A549 (cell line): ENCODE results near the gene GLB1L3. TPM values are rescaled to one million over a fixed set of nuclear protein-coding genes. Genes with fewer than 3 reads are reported as not detected.

Experiments
- ATAC-seq, 2 experiments: fragments of 200-7000 bp in 1 of 2; fragments of >200 bp in 1 of 2; cut with Nextera tagmentation in 1 of 2; cut with Tn5 transposase in 1 of 2; 3 replicates each; pipeline versions ENCODE4 v1.8.0 to v1.9.1; 2018 to 2020; ENCODE audit warnings: mild to moderate bottlenecking in 1 of 2, moderate library complexity in 1 of 2
- CTCF ChIA-PET: fragments of 300-600 bp; sonication (Branson Sonifier 250); formaldehyde crosslinking; extraction: SDS; loops from one replicate; lab custom pipeline; 2021; ENCODE audit warnings: antibody characterized with exemption, inconsistent platforms; lab: Yijun Ruan, JAX
- POLR2A ChIA-PET: fragments of 350-600 bp; formaldehyde crosslinking; extraction: SDS; loops from one replicate; lab custom pipeline; 2021; ENCODE audit warnings: antibody characterized with exemption, inconsistent platforms; lab: Yijun Ruan, JAX
- DNase-seq, 2 experiments: peaks; one replicate each; pipeline versions ENCODE4 v3.0.0 to v3.0.0-alpha.2; 2011 to 2016; ENCODE audit warnings: low read depth in 1 of 2, low spot score in 1 of 2
- FAIRE-seq: peaks from 2 replicates; lab custom pipeline; 2011; peaks lifted over from hg19 to GRCh38; lab: Jason Lieb, UNC
- H3K27ac ChIP-seq, 2 experiments: fragments of >200 bp; sonication (Bioruptor Twin); formaldehyde crosslinking; 3 replicates each; pipeline ENCODE4 v1.5.1; 2016 to 2017
- H3K4me1 ChIP-seq: fragments of >200 bp; sonication (Bioruptor Twin); formaldehyde crosslinking; 3 replicates; pipeline ENCODE4 v1.6.1; 2016
- H3K4me2 ChIP-seq: fragments of >200 bp; sonication (Bioruptor Twin); formaldehyde crosslinking; 3 replicates; pipeline ENCODE4 v1.6.1; 2016
- H3K4me3 ChIP-seq: fragments of >200 bp; sonication (Bioruptor Twin); formaldehyde crosslinking; 3 replicates; pipeline ENCODE4 v1.5.1; 2016
- H3K9me3 ChIP-seq: fragments of >200 bp; sonication (Bioruptor Twin); formaldehyde crosslinking; 3 replicates; pipeline ENCODE4 v1.6.1; 2016
- ATOH8 ChIP-seq: fragments of 250-450 bp; sonication (Bioruptor Pico); IDR thresholded peaks from 2 replicates; pipeline ENCODE4 v1.5.0; 2020; ENCODE audit warnings: low read depth, mild to moderate bottlenecking, moderate library complexity
- CHD4 ChIP-seq: fragments of 200-600 bp; sonication (generic); IDR thresholded peaks from 2 replicates; pipeline ENCODE4 v1.6.1; 2016; ENCODE audit warnings: antibody characterized with exemption, mild to moderate bottlenecking, borderline replicate concordance
- E2F6 ChIP-seq: IDR thresholded peaks from 2 replicates; pipeline ENCODE4 v1.6.1; 2012; ENCODE audit warnings: low read depth, borderline replicate concordance
- EHF ChIP-seq: fragments of 250-450 bp; sonication (Bioruptor Pico); IDR thresholded peaks from 2 replicates; pipeline ENCODE4 v1.5.0; 2020; ENCODE audit warnings: mild to moderate bottlenecking
- EHMT2 ChIP-seq: fragments of 200-600 bp; sonication (generic); IDR thresholded peaks from 2 replicates; pipeline ENCODE4 v1.6.1; 2016; ENCODE audit warnings: antibody characterized with exemption, low read depth, mild to moderate bottlenecking, moderate library complexity
- ESRRA ChIP-seq: fragments of 150-350 bp; IDR thresholded peaks from 2 replicates; pipeline ENCODE4 v1.6.1; 2014; ENCODE audit warnings: mild to moderate bottlenecking, low read length, borderline replicate concordance
- FOXS1 ChIP-seq: fragments of 250-450 bp; sonication (Bioruptor Pico); IDR thresholded peaks from 2 replicates; pipeline ENCODE4 v1.5.0; 2020; ENCODE audit warnings: mild to moderate bottlenecking, moderate library complexity
- GATA3 ChIP-seq: IDR thresholded peaks from 2 replicates; pipeline ENCODE4 v1.6.1; 2012; ENCODE audit warnings: borderline replicate concordance
- HDAC2 ChIP-seq: fragments of 200-600 bp; sonication (generic); IDR thresholded peaks from 2 replicates; pipeline ENCODE4 v1.6.1; 2016
- HES2 ChIP-seq: fragments of >200 bp; sonication (Bioruptor Twin); formaldehyde crosslinking; IDR thresholded peaks from 2 replicates; pipeline ENCODE4 v1.6.1; 2016
- JUNB ChIP-seq: fragments of >200 bp; sonication (Bioruptor Twin); formaldehyde crosslinking; IDR thresholded peaks from 2 replicates; pipeline ENCODE4 v1.6.1; 2016
- MAX ChIP-seq: IDR thresholded peaks from 2 replicates; pipeline ENCODE4 v1.6.1; 2012
- MAZ ChIP-seq: fragments of 150-350 bp; IDR thresholded peaks from 2 replicates; pipeline ENCODE4 v1.6.1; 2014; ENCODE audit warnings: antibody characterized with exemption, low read depth, low read length, borderline replicate concordance
- NFE2L2 ChIP-seq: fragments of 150-350 bp; conservative IDR thresholded peaks from 2 replicates; pipeline ENCODE4 v1.6.1; 2014; ENCODE audit warnings: low read length
- NPAS2 ChIP-seq: fragments of 250-450 bp; sonication (Bioruptor Pico); IDR thresholded peaks from 2 replicates; pipeline ENCODE4 v1.8.0; 2022; ENCODE audit warnings: mild to moderate bottlenecking, moderate library complexity, borderline replicate concordance
- PHF8 ChIP-seq: fragments of 200-600 bp; sonication (generic); IDR thresholded peaks from 2 replicates; pipeline ENCODE4 v1.6.1; 2016; ENCODE audit warnings: low read depth, mild to moderate bottlenecking, antibody characterized with exemption, moderate library complexity, borderline replicate concordance
- POLR2AphosphoS2 ChIP-seq: conservative IDR thresholded peaks from 2 replicates; pipeline ENCODE4 v1.6.1; 2012; ENCODE audit warnings: low read length, improper control_type of control experiment, inconsistent platforms
- RAD21 ChIP-seq, 2 experiments: fragments of >200 bp in 1 of 2; sonication (Bioruptor Twin) in 1 of 2; formaldehyde crosslinking in 1 of 2; IDR thresholded peaks in 1 of 2; conservative IDR thresholded peaks in 1 of 2; 2 replicates in 1 of 2; 3 replicates in 1 of 2; pipeline ENCODE4 v1.6.1; 2012 to 2018; ENCODE audit warnings: inconsistent platforms in 1 of 2
- RCOR1 ChIP-seq: fragments of 150-350 bp; IDR thresholded peaks from 2 replicates; pipeline ENCODE4 v1.6.1; 2014; ENCODE audit warnings: antibody characterized with exemption, low read length, low read depth
- RFX5 ChIP-seq: fragments of 450-650 bp; IDR thresholded peaks from 2 replicates; pipeline ENCODE4 v1.7.1; 2014; ENCODE audit warnings: antibody characterized with exemption, mild to moderate bottlenecking, moderate library complexity
- TFCP2L1 ChIP-seq: fragments of 250-450 bp; sonication (Bioruptor Pico); IDR thresholded peaks from 2 replicates; pipeline ENCODE4 v1.5.0; 2021; ENCODE audit warnings: mild to moderate bottlenecking
- TP53 ChIP-seq: fragments of 250-450 bp; sonication (Bioruptor Pico); IDR thresholded peaks from 2 replicates; pipeline ENCODE4 v1.5.0; 2021; ENCODE audit warnings: mild to moderate bottlenecking, moderate library complexity
- USF2 ChIP-seq: fragments of 450-650 bp; IDR thresholded peaks from 2 replicates; pipeline ENCODE4 v1.6.1; 2014; ENCODE audit warnings: antibody characterized with exemption
- ZFP36 ChIP-seq: fragments of 450-650 bp; IDR thresholded peaks from 2 replicates; pipeline ENCODE4 v1.6.1; 2014; ENCODE audit warnings: borderline replicate concordance; ENCODE audit not compliant: partially characterized antibody
- ZNF302 ChIP-seq: fragments of 250-450 bp; sonication (Bioruptor Pico); IDR thresholded peaks from 2 replicates; pipeline ENCODE4 v1.9.0; 2021; ENCODE audit warnings: inconsistent platforms, mild to moderate bottlenecking, moderate library complexity
- WGBS: methylation state at CpG from one replicate; pipeline ENCODE4 v1.1.6; 2017; ENCODE audit errors: missing lambda C conversion rate; 5-methylcytosine and 5-hydroxymethylcytosine counted together
- polyA plus RNA-seq, 4 experiments: library from polyadenylated mRNA; depleted of rRNA in 3 of 4; stranded (reverse); fragments of >200 nt; fragmentation: RNase III in 1 of 4; extraction: RNeasy Plus Mini Kit Qiagen cat#74134 plus additional on column Dnase treatment in 1 of 4; gene quantifications; 2 replicates in 3 of 4; 3 replicates in 1 of 4; pipeline ENCODE4 v1.2.3, GENCODE V29; 2011 to 2017
- TF ChIP-seq, protein P1 (sequence below): fragments of >200 bp; sonication (Bioruptor Twin); formaldehyde crosslinking; IDR thresholded peaks from 3 replicates; pipeline ENCODE4 v1.6.1; 2016
- TF ChIP-seq, protein P2 (sequence below): fragments of 150-350 bp; IDR thresholded peaks from 2 replicates; pipeline ENCODE4 v1.6.1; 2014; ENCODE audit warnings: low read depth, mild to moderate bottlenecking, low read length

GLB1L3 gene
- polyA plus RNA-seq, 2 of the 4 experiments (the other 2 are of a cell fraction) = not detected

DNA sequence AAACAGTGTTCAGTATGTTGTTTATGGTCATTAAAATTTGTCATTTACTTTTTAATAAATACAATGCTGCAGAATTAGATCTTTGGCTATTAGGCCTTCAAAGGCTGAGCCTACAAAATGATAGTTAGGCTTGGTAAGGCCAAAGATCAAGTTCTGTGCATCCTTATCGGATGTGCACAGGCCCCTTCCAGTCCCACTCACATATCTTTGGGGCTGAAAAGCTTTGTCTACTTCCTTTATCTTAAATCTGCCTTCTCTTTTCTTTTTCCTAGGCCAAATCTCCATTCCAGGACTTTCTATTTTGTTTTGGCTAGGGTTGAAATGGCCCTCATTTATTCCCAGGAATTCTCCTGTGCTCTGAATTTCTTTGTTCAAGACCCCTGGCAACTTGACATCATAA is 52.3 kb downstream of the GLB1L3 start:
- no peak for ATAC-seq

DNA sequence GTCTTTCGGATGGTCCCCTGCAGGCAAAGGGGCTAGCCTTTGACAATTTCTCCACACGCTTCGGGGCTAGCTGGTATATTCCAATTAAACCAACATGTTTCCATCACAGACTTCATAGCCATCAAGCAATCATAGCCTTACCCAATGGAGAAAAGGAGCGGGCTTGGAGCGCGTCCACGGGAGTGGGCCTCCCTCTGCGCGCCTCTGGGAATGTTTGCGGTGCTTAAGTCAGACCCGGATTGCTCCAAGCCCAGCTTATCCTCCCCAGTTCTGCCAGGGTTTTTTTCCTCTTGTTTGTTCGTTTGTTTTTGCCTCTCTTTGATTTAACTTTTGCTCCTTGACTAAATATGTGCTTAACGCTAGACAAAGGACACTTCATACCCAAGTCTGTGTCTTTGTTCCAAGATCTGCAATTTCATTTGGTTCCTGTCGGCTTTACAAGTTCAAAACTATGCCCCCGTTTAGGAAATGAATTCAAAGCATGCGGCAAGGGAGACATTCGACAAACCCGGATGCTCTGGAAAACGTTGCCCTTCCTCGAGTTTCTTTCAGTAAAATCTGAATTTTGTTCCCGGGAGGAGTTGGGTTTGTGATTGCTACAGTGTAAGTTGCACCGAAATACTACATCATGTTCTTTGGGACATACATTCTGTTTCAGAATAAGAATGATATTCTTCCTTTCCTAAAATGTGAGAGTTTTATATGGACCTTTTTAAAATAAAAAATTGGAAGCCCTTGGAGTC is 54.6 kb downstream of the GLB1L3 start:
- FAIRE-seq (no peak), DNase-seq (no peak), ATAC-seq (no peak)
- 75% methylated on average over 22 of the region's 22 CpGs for WGBS
- no peaks in the 10 kb centered on the region for H3K4me1 ChIP-seq
- no peak overlapping the region for H3K27ac ChIP-seq
- no peak for TF ChIP-seq RFX5
- TF ChIP-seq MAX = no peak
- no peak for TF ChIP-seq JUNB
- no peak for TF ChIP-seq PHF8
- TF ChIP-seq GATA3 = no peak
- TF ChIP-seq TP53 (CRISPR knock-in tag) = no peak
- no peak for TF ChIP-seq TFCP2L1
- no peak for TF ChIP-seq EHMT2
- TF ChIP-seq CHD4 = no peak
- TF ChIP-seq FOXS1 (CRISPR knock-in tag) = no peak
- TF ChIP-seq E2F6 = no peak
- no peak for TF ChIP-seq NPAS2 (CRISPR knock-in tag)
- no peak for TF ChIP-seq ZFP36
- TF ChIP-seq, all 56 proteins: peak for 0
- ChIA-PET CTCF (no interaction called here), POLR2A (no interaction called here)
- Histone ChIP-seq H3K4me3 (peak overlapping the region; percentile 48), H3K9me3 (no peaks in the 10 kb centered on the region), H3K4me2 (peak overlapping the region; percentile 88)

More for the DNA sequence above, 52.3 kb downstream of the GLB1L3 start:
- Histone ChIP-seq H3K4me1 (no peaks in the 10 kb centered on the region), H3K9me3 (no peaks in the 10 kb centered on the region), H3K27ac (no peak overlapping the region), H3K4me2 (no peak overlapping the region), H3K4me3 (no peak overlapping the region)
- DNase-seq (no peak), FAIRE-seq (no peak)
- ChIA-PET CTCF (interaction anchor here (0.6 kb wide), 1 partner anchor 276 kb away, joined by 3 read pairs; no protein-coding TSS in a partner anchor), POLR2A (no interaction called here)
- 65% methylated on average over 1 of the region's 1 CpG for WGBS
- TF ChIP-seq, protein P1, sequence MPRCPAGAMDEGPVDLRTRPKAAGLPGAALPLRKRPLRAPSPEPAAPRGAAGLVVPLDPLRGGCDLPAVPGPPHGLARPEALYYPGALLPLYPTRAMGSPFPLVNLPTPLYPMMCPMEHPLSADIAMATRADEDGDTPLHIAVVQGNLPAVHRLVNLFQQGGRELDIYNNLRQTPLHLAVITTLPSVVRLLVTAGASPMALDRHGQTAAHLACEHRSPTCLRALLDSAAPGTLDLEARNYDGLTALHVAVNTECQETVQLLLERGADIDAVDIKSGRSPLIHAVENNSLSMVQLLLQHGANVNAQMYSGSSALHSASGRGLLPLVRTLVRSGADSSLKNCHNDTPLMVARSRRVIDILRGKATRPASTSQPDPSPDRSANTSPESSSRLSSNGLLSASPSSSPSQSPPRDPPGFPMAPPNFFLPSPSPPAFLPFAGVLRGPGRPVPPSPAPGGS = no peak
- TF ChIP-seq RCOR1 (no peak), PHF8 (no peak), HDAC2 (no peak), NFE2L2 (no peak), POLR2AphosphoS2 (no peak), USF2 (no peak), ZNF302 (CRISPR knock-in tag) (no peak), EHF (CRISPR knock-in tag) (no peak), TP53 (CRISPR knock-in tag) (no peak), RFX5 (no peak), RAD21 (conservative IDR thresholded peaks at IDR 0.05 in 1 of 2, IDR thresholded peaks at IDR 0.05 in 1 of 2) (no peak), GATA3 (no peak), ZFP36 (no peak), HES2 (no peak), ESRRA (no peak), ATOH8 (CRISPR knock-in tag) (no peak), MAZ (no peak), NPAS2 (CRISPR knock-in tag) (no peak)
- TF ChIP-seq, protein P2, sequence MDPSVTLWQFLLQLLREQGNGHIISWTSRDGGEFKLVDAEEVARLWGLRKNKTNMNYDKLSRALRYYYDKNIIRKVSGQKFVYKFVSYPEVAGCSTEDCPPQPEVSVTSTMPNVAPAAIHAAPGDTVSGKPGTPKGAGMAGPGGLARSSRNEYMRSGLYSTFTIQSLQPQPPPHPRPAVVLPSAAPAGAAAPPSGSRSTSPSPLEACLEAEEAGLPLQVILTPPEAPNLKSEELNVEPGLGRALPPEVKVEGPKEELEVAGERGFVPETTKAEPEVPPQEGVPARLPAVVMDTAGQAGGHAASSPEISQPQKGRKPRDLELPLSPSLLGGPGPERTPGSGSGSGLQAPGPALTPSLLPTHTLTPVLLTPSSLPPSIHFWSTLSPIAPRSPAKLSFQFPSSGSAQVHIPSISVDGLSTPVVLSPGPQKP = no peak
